OCI-LY3 (cell line): ENCODE measurements around the gene CAMKK1.

Experiments used
- H2AFZ ChIP-seq: fragments of 200-600, 300-600 bp; shearing (Covaris generic); 2 replicates; pipeline ENCODE4 v1.6.0; 2014; ENCODE audit warnings: antibody characterized with exemption, low read depth, low read length
- H3K27ac ChIP-seq: fragments of 200-600, 300-600 bp; sonication (generic); 2 replicates; pipeline ENCODE4 v1.5.1; 2014; ENCODE audit warnings: mild to moderate bottlenecking, low read length, moderate library complexity, mixed read lengths
- H3K27me3 ChIP-seq: fragments of 200-600, 300-600 bp; sonication (generic); 2 replicates; pipeline ENCODE4 v1.6.1; 2014; ENCODE audit warnings: low read depth, low read length, mixed read lengths
- H3K36me3 ChIP-seq: fragments of 200-600, 300-600 bp; sonication (generic); replicated peaks from 2 replicates; pipeline ENCODE3; 2014; ENCODE audit warnings: low read depth, low read length, mixed read lengths
- H3K4me1 ChIP-seq: fragments of 300-600, 200-600 bp; sonication (generic); 2 replicates; pipeline ENCODE4 v1.6.1; 2014; ENCODE audit warnings: low read length, mixed read lengths
- H3K4me2 ChIP-seq: fragments of 200-600, 300-600 bp; sonication (generic); 2 replicates; pipeline ENCODE4 v1.6.1; 2014; ENCODE audit warnings: low read length, mixed read lengths
- H3K4me3 ChIP-seq: fragments of 300-600, 200-600 bp; sonication (generic); 2 replicates; pipeline ENCODE4 v1.5.1; 2014; ENCODE audit warnings: antibody characterized with exemption, mild to moderate bottlenecking, low read length, moderate library complexity
- H3K79me2 ChIP-seq: fragments of 300-600, 200-600 bp; shearing (Covaris generic); 2 replicates; pipeline ENCODE4 v1.6.1; 2014; ENCODE audit warnings: mild to moderate bottlenecking, low read length, mixed read lengths
- H3K9ac ChIP-seq: fragments of 300-600, 200-600 bp; shearing (Covaris generic); 2 replicates; pipeline ENCODE4 v1.6.0; 2014; ENCODE audit warnings: mild to moderate bottlenecking, low read length, moderate library complexity
- H3K9me3 ChIP-seq: fragments of 200-600, 300-600 bp; shearing (Covaris generic); 2 replicates; pipeline ENCODE4 v1.6.1; 2014; ENCODE audit warnings: low read length, mixed read lengths; ENCODE audit not compliant: insufficient read depth
- H4K20me1 ChIP-seq: fragments of 200-600, 300-600 bp; sonication (generic); 2 replicates; pipeline ENCODE4 v1.6.1; 2016; ENCODE audit warnings: low read length, mixed read lengths; ENCODE audit not compliant: insufficient read depth
- EZH2phosphoT487 ChIP-seq: fragments of 200-600 bp; shearing (Covaris generic); IDR thresholded peaks from 2 replicates; pipeline ENCODE4 v1.6.1; 2018; ENCODE audit warnings: antibody characterized with exemption, mixed run types, low read depth
- TF ChIP-seq, protein P1 (sequence below): fragments of 200-600, 300-600 bp; sonication (generic); IDR thresholded peaks from 2 replicates; pipeline ENCODE4 v1.5.1; 2014; ENCODE audit warnings: antibody characterized with exemption, low read length, low read depth

CAMKK1 gene

DNA sequence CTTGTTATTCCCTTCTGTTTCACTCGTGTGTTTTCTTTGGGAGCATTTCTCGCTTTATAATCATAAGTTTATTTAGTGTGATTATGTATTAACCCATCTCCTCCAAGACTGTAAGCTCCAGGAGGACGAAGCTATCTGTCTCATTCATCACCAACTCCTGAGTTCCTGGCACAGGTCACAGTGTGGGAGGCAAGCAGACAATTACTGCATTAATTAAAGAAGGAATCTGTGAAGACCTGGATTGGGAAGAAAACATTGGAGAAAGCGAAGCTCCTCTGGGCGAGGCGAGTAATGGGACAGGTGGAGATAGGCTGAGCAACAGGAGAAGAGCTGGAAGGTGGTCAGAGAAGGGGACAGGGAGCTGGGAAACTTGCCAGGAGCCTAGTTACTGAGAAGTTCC is 7.8 kb upstream of the CAMKK1 start:
- no peaks in the 10 kb centered on the region for H3K9me3 ChIP-seq
- no peak overlapping the region for H3K9ac ChIP-seq
- H3K27ac ChIP-seq = no peak overlapping the region
- no peaks in the 10 kb centered on the region for H3K4me1 ChIP-seq
- no peaks in the 10 kb centered on the region for H4K20me1 ChIP-seq
- H3K36me3 ChIP-seq = no peaks in the 10 kb centered on the region
- no peak overlapping the region for H2AFZ ChIP-seq
- H3K79me2 ChIP-seq = no peaks in the 10 kb centered on the region
- no peaks in the 10 kb centered on the region for H3K27me3 ChIP-seq
- H3K4me3 ChIP-seq = no peak overlapping the region
- TF ChIP-seq, protein P1, sequence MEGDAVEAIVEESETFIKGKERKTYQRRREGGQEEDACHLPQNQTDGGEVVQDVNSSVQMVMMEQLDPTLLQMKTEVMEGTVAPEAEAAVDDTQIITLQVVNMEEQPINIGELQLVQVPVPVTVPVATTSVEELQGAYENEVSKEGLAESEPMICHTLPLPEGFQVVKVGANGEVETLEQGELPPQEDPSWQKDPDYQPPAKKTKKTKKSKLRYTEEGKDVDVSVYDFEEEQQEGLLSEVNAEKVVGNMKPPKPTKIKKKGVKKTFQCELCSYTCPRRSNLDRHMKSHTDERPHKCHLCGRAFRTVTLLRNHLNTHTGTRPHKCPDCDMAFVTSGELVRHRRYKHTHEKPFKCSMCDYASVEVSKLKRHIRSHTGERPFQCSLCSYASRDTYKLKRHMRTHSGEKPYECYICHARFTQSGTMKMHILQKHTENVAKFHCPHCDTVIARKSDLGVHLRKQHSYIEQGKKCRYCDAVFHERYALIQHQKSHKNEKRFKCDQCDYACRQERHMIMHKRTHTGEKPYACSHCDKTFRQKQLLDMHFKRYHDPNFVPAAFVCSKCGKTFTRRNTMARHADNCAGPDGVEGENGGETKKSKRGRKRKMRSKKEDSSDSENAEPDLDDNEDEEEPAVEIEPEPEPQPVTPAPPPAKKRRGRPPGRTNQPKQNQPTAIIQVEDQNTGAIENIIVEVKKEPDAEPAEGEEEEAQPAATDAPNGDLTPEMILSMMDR = no peak
- TF ChIP-seq EZH2phosphoT487 = no peak
- H3K4me2 ChIP-seq = no peak overlapping the region

DNA sequence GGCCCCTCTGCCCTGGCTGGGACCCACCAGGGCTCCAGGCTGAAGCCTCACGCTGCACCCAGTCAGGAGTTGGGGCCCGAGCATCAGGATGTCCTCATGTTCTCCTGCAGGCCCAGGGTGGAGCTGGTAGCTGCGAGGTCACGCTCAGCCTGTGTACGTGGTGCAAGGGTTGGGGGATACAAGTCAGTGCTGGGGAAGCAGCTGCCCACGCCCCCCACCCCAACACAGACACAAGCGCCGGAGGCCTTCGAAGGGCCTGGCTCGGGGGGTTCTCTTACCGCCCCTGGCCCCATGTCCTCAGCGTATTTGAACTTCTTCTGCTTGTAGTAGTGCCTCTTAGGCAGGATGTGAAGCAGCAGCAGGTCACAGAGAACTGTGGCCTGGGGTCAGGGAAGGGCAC is 4.9 kb upstream of the CAMKK1 start:
- Histone ChIP-seq H2AFZ (no peak overlapping the region), H3K4me2 (no peak overlapping the region), H3K27me3 (no peaks in the 10 kb centered on the region), H3K4me3 (no peak overlapping the region), H3K9me3 (no peaks in the 10 kb centered on the region), H3K79me2 (no peaks in the 10 kb centered on the region), H3K9ac (no peak overlapping the region), H3K4me1 (peaks cover 5% of the 10 kb centered on the region; the same call in 1 of the 2 replicates), H3K27ac (no peak overlapping the region), H4K20me1 (no peaks in the 10 kb centered on the region), H3K36me3 (no peaks in the 10 kb centered on the region)
- TF ChIP-seq EZH2phosphoT487 = no peak
- TF ChIP-seq, protein P1 = no peak

DNA sequence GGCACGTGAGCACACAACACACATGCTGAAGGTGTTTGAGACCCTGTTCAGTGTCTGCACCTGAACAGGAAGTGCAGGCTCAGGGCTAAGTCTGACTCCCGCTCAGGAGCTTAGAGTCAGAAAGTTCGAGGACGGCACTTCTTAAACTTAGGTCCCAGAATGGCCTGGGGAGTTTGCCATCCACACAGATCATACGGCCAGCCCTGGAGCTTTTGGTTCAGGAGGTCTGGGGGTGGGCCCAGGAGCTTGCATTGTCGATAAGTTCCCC is 4.0 kb upstream of the CAMKK1 start:
- Histone ChIP-seq H3K27me3 (peaks cover 6% of the 10 kb centered on the region; the same call in 1 of the 2 replicates), H3K4me1 (peaks cover 8% of the 10 kb centered on the region), H3K79me2 (no peaks in the 10 kb centered on the region), H4K20me1 (no peaks in the 10 kb centered on the region), H3K9ac (no peak overlapping the region), H3K4me3 (no peak overlapping the region), H3K9me3 (no peaks in the 10 kb centered on the region), H3K4me2 (no peak overlapping the region), H3K27ac (no peak overlapping the region), H2AFZ (no peak overlapping the region), H3K36me3 (no peaks in the 10 kb centered on the region)
- TF ChIP-seq, protein P1 = no peak
- TF ChIP-seq EZH2phosphoT487 = no peak

DNA sequence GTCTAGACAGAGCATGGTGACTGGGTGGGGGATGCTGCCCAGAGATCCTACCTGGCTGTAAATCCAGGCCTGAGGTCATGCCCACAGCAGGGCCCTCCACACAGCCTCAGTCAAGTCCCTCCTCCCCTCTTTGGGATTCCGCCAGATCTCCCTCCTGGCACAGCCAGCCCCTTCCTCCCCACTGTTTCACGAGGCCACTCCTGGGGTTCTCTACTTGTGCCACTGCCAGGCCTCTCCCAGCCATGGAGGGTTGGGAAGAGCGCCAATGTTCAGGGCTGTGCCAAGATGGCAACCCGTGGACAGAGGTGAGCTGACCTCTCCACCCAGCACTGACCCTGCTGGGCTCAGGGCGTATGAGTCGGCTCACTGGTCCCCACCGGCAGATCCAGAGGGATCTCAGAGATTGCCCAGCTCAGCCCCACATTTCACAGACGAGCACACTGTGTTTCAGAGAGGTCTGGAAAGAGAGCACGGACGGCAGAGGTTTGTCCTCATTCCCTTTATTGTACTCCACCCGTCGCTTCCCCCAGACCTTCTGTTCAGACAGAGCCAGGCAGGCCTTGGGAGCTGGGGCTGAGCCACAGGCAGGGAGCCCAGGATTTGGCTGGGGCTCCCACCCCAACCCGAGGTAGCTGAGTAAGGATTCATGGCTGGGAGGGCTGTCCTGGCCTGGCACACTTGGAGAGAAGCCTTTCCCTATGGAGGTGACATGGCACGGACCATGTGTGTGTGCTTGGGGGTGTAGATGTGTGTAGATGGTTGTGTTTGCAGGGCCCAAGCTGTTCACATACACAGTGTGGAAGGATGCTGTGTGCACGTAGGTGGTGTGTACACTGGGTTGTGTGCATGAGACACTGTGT is 3.5 kb upstream of the CAMKK1 start:
- Histone ChIP-seq H3K27ac (no peak overlapping the region), H3K9ac (no peak overlapping the region), H2AFZ (no peak overlapping the region), H3K4me2 (no peak overlapping the region), H3K4me3 (no peak overlapping the region), H3K36me3 (no peaks in the 10 kb centered on the region), H3K4me1 (peaks cover 14% of the 10 kb centered on the region), H3K9me3 (no peaks in the 10 kb centered on the region), H4K20me1 (no peaks in the 10 kb centered on the region), H3K79me2 (no peaks in the 10 kb centered on the region), H3K27me3 (peaks cover 12% of the 10 kb centered on the region)
- TF ChIP-seq, protein P1 = no peak
- no peak for TF ChIP-seq EZH2phosphoT487
